GM18511 (cell line): ENCODE data around the gene ARID3B.
"Not testable (repeated sequence)": the region's sequence is repeated elsewhere in the genome, so short reads cannot be mapped to it uniquely, and the experiment has no call there.

ENCODE experiments used
- ATAC-seq: cut with Tn5 transposase; IDR thresholded peaks from one replicate; pipeline ENCODE4 v1.9.1; 2021; ENCODE audit warnings: mild to moderate bottlenecking, moderate library complexity; ENCODE audit not compliant: unreplicated experiment

The ARID3B gene

GRCh38 chr15:74618841-74619596 lies 78.0 kb downstream of the ARID3B start:
- ATAC-seq = no peak

GRCh38 chr15:74619916-74620635 lies 79.1 kb downstream of the ARID3B start:
- ATAC-seq = no peak

- ATAC-seq = peak; percentile 60
Measured at GRCh38 chr15:74620636-74621545, 79.9 kb downstream of the ARID3B start.

GRCh38 chr15:74621546-74621920 lies 80.5 kb downstream of the ARID3B start:
- ATAC-seq = no peak

GRCh38 chr15:74621936-74622335 lies 80.9 kb downstream of the ARID3B start:
- ATAC-seq = no peak

- no peak for ATAC-seq
Measured at GRCh38 chr15:74622758-74623157, 81.7 kb downstream of the ARID3B start.

GRCh38 chr15:74624020-74624602 lies 83.1 kb downstream of the ARID3B start:
- ATAC-seq = no peak

GRCh38 chr15:74625693-74626092 lies 84.7 kb downstream of the ARID3B start:
- ATAC-seq = no peak

GRCh38 chr15:74626336-74626735 lies 85.3 kb downstream of the ARID3B start:
- ATAC-seq = no peak

GRCh38 chr15:74626752-74627692 lies 86.0 kb downstream of the ARID3B start:
- peak; percentile 77 for ATAC-seq

GRCh38 chr15:74627766-74628165 lies 86.7 kb downstream of the ARID3B start:
- ATAC-seq = no peak

- ATAC-seq = no peak
Measured at GRCh38 chr15:74628199-74628598, 87.2 kb downstream of the ARID3B start.

GRCh38 chr15:74628949-74629348 lies 87.9 kb downstream of the ARID3B start:
- ATAC-seq = no peak

GRCh38 chr15:74629696-74630095 lies 88.7 kb downstream of the ARID3B start:
- not testable (repeated sequence) for ATAC-seq

- no peak for ATAC-seq
Measured at GRCh38 chr15:74630284-74631086, 89.5 kb downstream of the ARID3B start.

- ATAC-seq = no peak
Measured at GRCh38 chr15:74631087-74631385, 90.0 kb downstream of the ARID3B start.

- no peak for ATAC-seq
Measured at GRCh38 chr15:74631408-74631807, 90.4 kb downstream of the ARID3B start.

GRCh38 chr15:74631935-74632560 lies 91.0 kb downstream of the ARID3B start:
- no peak for ATAC-seq

GRCh38 chr15:74632601-74633000 lies 91.6 kb downstream of the ARID3B start:
- ATAC-seq = no peak
